Activated T-helper 2 cell treated with anti-CD3 and anti-CD28 coated beads, Interferon-gamma antibody, Interleukin-2, Interleukin-4, amounts not matched to agents 10 μg/mL and 5 μg/mL and 100 μg/mL, durations not matched to agents 14 hours and 24 hours and 36 hours (primary cell): ENCODE results near the gene RANGRF. TPM values are rescaled to one million over a fixed set of nuclear protein-coding genes. Genes with fewer than 3 reads are reported as not detected.
"Not testable (repeated sequence)": the region's sequence is repeated elsewhere in the genome, so short reads cannot be mapped to it uniquely, and the experiment has no call there.

Experiments used
- DNase-seq: peaks from one replicate; pipeline ENCODE4 v3.0.0; 2021; ENCODE audit warnings: low spot score
- H3K27ac Mint-ChIP-seq: one replicate; pipeline ENCODE4 v1.8.0; 2021; ENCODE audit warnings: mixed read lengths
- H3K27me3 Mint-ChIP-seq: one replicate; pipeline ENCODE4 v1.8.0; 2021; ENCODE audit warnings: low read depth, mixed read lengths
- H3K36me3 Mint-ChIP-seq: one replicate; pipeline ENCODE4 v1.8.0; 2021; ENCODE audit warnings: low read depth, mixed read lengths
- H3K4me1 Mint-ChIP-seq: one replicate; pipeline ENCODE4 v1.8.0; 2021; ENCODE audit warnings: low read depth, mixed read lengths
- H3K4me3 Mint-ChIP-seq: one replicate; pipeline ENCODE4 v1.8.0; 2021; ENCODE audit warnings: low read depth, mild to moderate bottlenecking, moderate library complexity, mixed read lengths
- H3K9me3 Mint-ChIP-seq: one replicate; pipeline ENCODE4 v1.8.0; 2021; ENCODE audit warnings: mixed read lengths
- intact Hi-C: fragments of 100-400 bp; cut with micrococcal nuclease; formaldehyde crosslinking; loops from one replicate; pipeline ENCODE4 v1.15.1; 2023
- total RNA-seq: library from RNA; stranded (reverse); gene quantifications from 2 replicates; pipeline ENCODE4 v1.2.3, GENCODE V29; 2022

RANGRF gene
- total RNA-seq = 61.4 and 64.1 TPM in 2 replicates

GRCh38 chr17:8288336-8289102 lies at the start of gene RANGRF:
RANGRF (plus strand) TSS chr17:8288670; CDS start chr17:8288789, 119 bp downstream.
- peaks cover 51% of the 10 kb centered on the region for H3K4me1 Mint-ChIP-seq
- intact Hi-C loops = loop anchor here (5.0 kb wide), 1 partner anchor 96 kb away; the partner anchor contains the start of gene BORCS6
- peak; percentile 83 for DNase-seq
- H3K36me3 Mint-ChIP-seq = peaks cover 21% of the 10 kb centered on the region
- H3K9me3 Mint-ChIP-seq = no peaks in the 10 kb centered on the region
- peak within 1 kb of the TSS; percentile 97 for H3K4me3 Mint-ChIP-seq
- H3K27me3 Mint-ChIP-seq = no peaks in the 10 kb centered on the region
- H3K27ac Mint-ChIP-seq = peak within 1 kb of the TSS; percentile 92

GRCh38 chr17:8243827-8244226 lies 44.6 kb upstream of the RANGRF start:
- no peaks in the 10 kb centered on the region for H3K9me3 Mint-ChIP-seq
- peaks cover 23% of the 10 kb centered on the region for H3K4me1 Mint-ChIP-seq
- peaks cover 43% of the 10 kb centered on the region for H3K36me3 Mint-ChIP-seq
- no peaks in the 10 kb centered on the region for H3K27me3 Mint-ChIP-seq
- intact Hi-C loops = no loop called here
- H3K4me3 Mint-ChIP-seq = no peak overlapping the region
- DNase-seq = no peak
- no peak overlapping the region for H3K27ac Mint-ChIP-seq

- no peak for DNase-seq
- peaks cover 26% of the 10 kb centered on the region for H3K4me1 Mint-ChIP-seq
- peaks cover 40% of the 10 kb centered on the region for H3K36me3 Mint-ChIP-seq
- intact Hi-C loops = no loop called here
- H3K9me3 Mint-ChIP-seq = no peaks in the 10 kb centered on the region
- no peak overlapping the region for H3K27ac Mint-ChIP-seq
- no peaks in the 10 kb centered on the region for H3K27me3 Mint-ChIP-seq
- H3K4me3 Mint-ChIP-seq = no peak overlapping the region
Observed at GRCh38 chr17:8244768-8245167, 43.7 kb upstream of the RANGRF start.

- peak within 1 kb of the TSS; percentile 99 for H3K4me3 Mint-ChIP-seq
- H3K27me3 Mint-ChIP-seq = no peaks in the 10 kb centered on the region
- intact Hi-C loops = loop anchor here (1.0 kb wide), 4 partner anchors 27 to 130 kb away; partner anchors contain the start of gene SLC25A35
- H3K4me1 Mint-ChIP-seq = peaks cover 30% of the 10 kb centered on the region
- DNase-seq = peak; percentile 95
- peaks cover 38% of the 10 kb centered on the region for H3K36me3 Mint-ChIP-seq
- no peaks in the 10 kb centered on the region for H3K9me3 Mint-ChIP-seq
- H3K27ac Mint-ChIP-seq = peak within 1 kb of the TSS; percentile 100
Observed at GRCh38 chr17:8248751-8249607, 39.5 kb upstream of the RANGRF start, which contains the start of gene PFAS. PFAS (plus strand) TSS chr17:8249289; CDS start chr17:8253938, 4,649 bp downstream.

- no peaks in the 10 kb centered on the region for H3K9me3 Mint-ChIP-seq
- no peaks in the 10 kb centered on the region for H3K27me3 Mint-ChIP-seq
- intact Hi-C loops = loop anchor here (1.0 kb wide), 3 partner anchors 28 to 131 kb away; partner anchors contain the start of gene SLC25A35
- peak overlapping the region; percentile 99 for H3K4me3 Mint-ChIP-seq
- H3K27ac Mint-ChIP-seq = peak overlapping the region; percentile 100
- H3K4me1 Mint-ChIP-seq = peaks cover 26% of the 10 kb centered on the region
- peaks cover 37% of the 10 kb centered on the region for H3K36me3 Mint-ChIP-seq
- DNase-seq = no peak
Observed at GRCh38 chr17:8249621-8250500, 38.6 kb upstream of the RANGRF start.

GRCh38 chr17:8251411-8251810 lies 37.1 kb upstream of the RANGRF start:
- H3K27me3 Mint-ChIP-seq, intact Hi-C loops, DNase-seq, H3K4me3 Mint-ChIP-seq, H3K9me3 Mint-ChIP-seq, H3K27ac Mint-ChIP-seq: not testable (repeated sequence)
- Mint-ChIP-seq H3K4me1 (peaks cover 19% of the 10 kb centered on the region), H3K36me3 (peaks cover 42% of the 10 kb centered on the region)

- DNase-seq = no peak
- H3K36me3 Mint-ChIP-seq = peaks cover 48% of the 10 kb centered on the region
Observed at GRCh38 chr17:8253801-8254200, 34.7 kb upstream of the RANGRF start.

GRCh38 chr17:8254881-8255280 lies 33.6 kb upstream of the RANGRF start:
- intact Hi-C loops = no loop called here
- Mint-ChIP-seq H3K27ac (no peak overlapping the region), H3K9me3 (no peaks in the 10 kb centered on the region), H3K4me3 (no peak overlapping the region), H3K27me3 (no peaks in the 10 kb centered on the region), H3K4me1 (peaks cover 8% of the 10 kb centered on the region), H3K36me3 (peaks cover 47% of the 10 kb centered on the region)
- DNase-seq = no peak

More at GRCh38 chr17:8253801-8254200, 34.7 kb upstream of the RANGRF start:
- Mint-ChIP-seq H3K9me3 (no peaks in the 10 kb centered on the region), H3K4me3 (no peak overlapping the region), H3K27ac (no peak overlapping the region), H3K4me1 (peaks cover 13% of the 10 kb centered on the region), H3K27me3 (no peaks in the 10 kb centered on the region)
- intact Hi-C loops = no loop called here

- intact Hi-C loops = no loop called here
- Mint-ChIP-seq H3K9me3 (no peaks in the 10 kb centered on the region), H3K4me1 (peaks cover 2% of the 10 kb centered on the region), H3K4me3 (no peak overlapping the region), H3K36me3 (peaks cover 46% of the 10 kb centered on the region), H3K27ac (no peak overlapping the region), H3K27me3 (no peaks in the 10 kb centered on the region)
- no peak for DNase-seq
Observed at GRCh38 chr17:8255499-8255898, 33.0 kb upstream of the RANGRF start.

GRCh38 chr17:8256291-8256690 lies 32.2 kb upstream of the RANGRF start:
- Mint-ChIP-seq H3K27ac (no peak overlapping the region), H3K4me3 (no peak overlapping the region), H3K36me3 (peaks cover 52% of the 10 kb centered on the region), H3K27me3 (no peaks in the 10 kb centered on the region), H3K4me1 (no peaks in the 10 kb centered on the region), H3K9me3 (no peaks in the 10 kb centered on the region)
- DNase-seq = no peak
- intact Hi-C loops = no loop called here

- Mint-ChIP-seq H3K4me1 (no peaks in the 10 kb centered on the region), H3K36me3 (peaks cover 55% of the 10 kb centered on the region), H3K27ac (no peak overlapping the region), H3K9me3 (no peaks in the 10 kb centered on the region), H3K27me3 (no peaks in the 10 kb centered on the region), H3K4me3 (no peak overlapping the region)
- intact Hi-C loops = no loop called here
- no peak for DNase-seq
Observed at GRCh38 chr17:8256691-8257090, 31.8 kb upstream of the RANGRF start.

GRCh38 chr17:8257801-8258200 lies 30.7 kb upstream of the RANGRF start:
- no peak overlapping the region for H3K4me3 Mint-ChIP-seq
- H3K27me3 Mint-ChIP-seq = no peaks in the 10 kb centered on the region
- H3K4me1 Mint-ChIP-seq = no peaks in the 10 kb centered on the region
- intact Hi-C loops = no loop called here
- no peak overlapping the region for H3K27ac Mint-ChIP-seq
- DNase-seq = no peak
- H3K36me3 Mint-ChIP-seq = peaks cover 62% of the 10 kb centered on the region
- no peaks in the 10 kb centered on the region for H3K9me3 Mint-ChIP-seq
